SKM-1 (cell line): Measurements from ENCODE around the gene CYB5B.

Source experiments
- DNase-seq: peaks from one replicate; lab custom pipeline; 2025; ENCODE audit not compliant: unreplicated experiment; lab: John Stamatoyannopoulos, UW

The CYB5B gene

GRCh38 chr16:69443927-69444631, 19.7 kb downstream of the CYB5B start:
- DNase-seq, result no peak

GRCh38 chr16:69444873-69445517, 20.6 kb downstream of the CYB5B start:
- DNase-seq, result no peak

DNA sequence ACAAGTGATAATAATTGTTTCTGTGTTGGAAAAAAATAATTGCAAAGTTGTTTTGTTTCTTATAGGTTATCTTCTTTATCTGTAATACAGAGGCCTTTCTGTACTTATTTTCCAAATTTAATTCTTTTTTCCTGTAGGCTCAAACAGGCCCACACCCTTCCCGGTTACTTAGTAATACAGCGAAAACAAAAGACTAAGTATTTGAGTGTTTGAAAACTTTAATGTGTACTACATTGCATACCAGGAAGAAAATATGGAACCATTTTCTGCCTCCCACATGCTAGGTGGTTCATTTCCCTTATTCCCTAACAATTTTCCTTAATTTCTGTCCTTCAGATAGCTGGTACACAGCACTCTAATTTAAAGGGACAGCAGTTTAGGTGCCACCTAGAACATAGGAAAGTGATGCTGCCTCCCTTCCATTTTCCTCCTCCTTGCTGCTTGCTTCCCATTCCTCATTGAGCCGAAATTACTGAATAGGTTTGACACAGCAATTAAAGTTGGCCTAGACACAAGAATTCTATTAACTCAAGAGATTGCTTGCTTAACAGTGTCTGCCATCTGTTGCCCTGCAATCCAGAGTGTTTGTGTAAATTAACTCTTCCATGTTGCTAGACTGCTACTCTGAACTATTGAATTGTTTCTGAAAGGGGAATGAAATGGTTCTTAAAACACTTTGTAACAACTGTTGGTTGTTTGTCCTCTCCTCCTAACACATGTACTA, 24.2 kb downstream of the CYB5B start:
- no peak for DNase-seq

DNA sequence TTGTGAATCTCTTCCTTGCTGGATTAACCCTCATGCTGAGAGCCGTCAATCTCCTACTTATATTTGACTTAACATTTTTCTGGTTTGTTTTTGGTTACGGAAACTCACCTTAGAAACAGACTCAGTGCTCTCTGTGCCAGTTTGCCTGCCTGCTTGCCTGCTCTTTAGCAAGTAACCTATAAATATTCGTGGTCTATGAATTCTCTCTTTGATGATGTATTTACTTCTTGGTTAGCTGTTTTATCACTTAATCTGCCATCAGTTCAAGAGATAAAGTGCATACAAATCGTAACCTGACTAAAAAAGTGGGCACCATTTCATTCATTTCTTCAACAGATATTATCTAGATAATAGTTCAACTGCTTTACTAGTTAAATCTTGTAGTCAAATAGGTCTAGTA, 26.7 kb downstream of the CYB5B start:
- no peak for DNase-seq

DNA sequence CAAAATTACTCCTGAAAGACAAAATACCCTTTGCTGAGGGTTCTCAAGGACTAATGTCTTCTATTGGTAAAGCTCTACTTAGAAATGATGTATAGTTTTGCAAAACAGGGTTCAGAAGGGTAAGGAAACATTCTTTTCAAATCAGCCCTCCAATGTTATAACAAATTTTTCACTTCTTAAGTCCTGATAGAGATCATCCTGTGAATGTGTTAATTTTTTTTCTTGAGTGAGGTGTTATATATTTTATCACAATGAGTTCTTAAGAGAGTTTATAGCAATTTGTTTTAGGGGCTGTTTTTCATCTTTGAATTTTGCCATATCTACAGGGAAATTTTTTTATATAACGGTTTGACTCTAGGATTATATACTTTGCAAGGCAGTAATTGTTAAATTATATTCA, 29.5 kb downstream of the CYB5B start:
- DNase-seq, result no peak

GRCh38 chr16:69463876-69464275, 39.5 kb downstream of the CYB5B start:
- DNase-seq, result no peak

DNA sequence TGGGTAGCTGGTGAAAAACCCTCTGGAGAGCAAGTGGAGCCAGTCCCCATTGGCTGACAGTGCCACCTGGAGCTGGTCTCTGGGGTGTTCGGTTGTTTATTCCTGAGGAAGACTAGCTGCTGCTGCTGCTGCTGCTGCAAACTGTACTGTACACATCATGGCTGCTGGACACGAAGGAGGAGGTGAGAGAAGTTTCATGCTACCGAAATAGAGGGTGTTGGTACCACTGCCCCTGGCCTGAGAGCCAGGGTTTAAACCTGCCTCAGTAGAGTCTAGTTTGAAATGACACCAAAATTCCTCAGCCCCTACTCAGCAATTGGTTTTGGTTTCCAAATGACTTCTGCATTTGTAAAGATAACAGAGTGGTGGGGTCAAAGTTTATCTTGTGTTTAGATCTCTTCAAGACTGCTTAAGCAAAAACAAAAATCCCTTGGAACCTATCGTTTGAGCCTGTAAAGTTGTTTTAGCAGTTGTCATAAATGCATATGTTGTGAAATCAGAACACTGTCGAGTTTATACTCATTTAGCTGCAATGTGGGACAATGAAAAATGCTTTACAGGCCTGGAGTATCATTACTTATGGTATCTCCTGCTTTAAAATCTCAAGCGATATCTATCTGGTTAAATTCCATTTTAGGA, 40.8 kb downstream of the CYB5B start:
- DNase-seq, result no peak

GRCh38 chr16:69465881-69466280, 41.5 kb downstream of the CYB5B start:
- no peak for DNase-seq

GRCh38 chr16:69466547-69466946, 42.1 kb downstream of the CYB5B start:
- DNase-seq, result no peak

GRCh38 chr16:69467080-69467479, 42.7 kb downstream of the CYB5B start:
- DNase-seq, result no peak

DNA sequence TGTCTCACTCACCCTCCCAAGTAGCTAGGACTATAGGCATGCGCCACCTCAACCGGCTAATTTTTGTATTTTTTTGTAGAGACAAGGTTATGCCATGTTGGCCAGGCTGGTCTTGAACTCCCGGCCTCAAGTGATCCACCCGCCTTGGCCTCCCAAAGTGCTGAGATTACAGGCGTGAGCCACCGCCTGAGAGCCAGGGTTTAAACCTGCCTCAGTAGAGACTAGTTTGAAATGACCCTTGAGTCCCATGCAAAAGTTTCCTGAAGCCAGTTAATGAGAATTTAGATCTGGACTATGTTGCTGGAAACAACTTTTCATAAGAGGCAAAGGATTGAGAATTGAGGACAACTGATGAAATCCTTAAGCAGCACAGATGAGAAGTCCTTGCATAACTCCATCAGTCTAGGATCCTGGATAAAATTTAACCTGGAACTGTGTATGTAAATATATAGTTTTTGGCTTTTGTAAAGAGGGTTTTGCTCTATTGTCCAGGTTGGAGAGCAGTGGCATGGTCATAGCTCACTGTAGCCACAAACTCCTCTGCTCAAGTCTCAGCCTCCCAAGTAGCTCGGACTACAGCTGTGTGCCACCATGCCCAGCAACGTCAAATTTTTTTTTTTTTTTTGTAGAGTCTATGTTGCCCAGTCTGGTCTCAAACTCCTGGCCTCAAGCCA, 43.2 kb downstream of the CYB5B start:
- no peak for DNase-seq

GRCh38 chr16:69469807-69470561, 45.6 kb downstream of the CYB5B start:
- no peak for DNase-seq

DNA sequence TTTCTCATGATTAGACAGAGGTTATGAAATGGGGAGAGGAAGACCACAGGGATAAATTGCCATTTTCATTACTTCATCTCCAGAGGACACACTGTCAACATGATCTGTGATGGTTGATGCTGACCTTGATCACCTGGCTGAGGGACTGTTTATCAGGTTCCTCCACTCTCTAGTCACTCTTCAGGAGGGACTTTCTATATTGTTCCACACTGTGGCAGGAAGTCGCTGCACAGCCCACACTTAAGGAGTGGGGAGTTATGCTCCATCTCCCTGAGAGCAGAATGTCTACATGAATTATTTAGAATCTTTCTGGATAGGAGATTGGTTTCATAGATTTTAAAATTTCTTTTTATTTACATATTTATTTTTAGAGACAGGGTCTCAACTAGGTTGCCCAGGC, 46.7 kb downstream of the CYB5B start:
- DNase-seq, result no peak

GRCh38 chr16:69474408-69474807, 50.0 kb downstream of the CYB5B start:
- no peak for DNase-seq

- DNase-seq, result no peak
Observed at GRCh38 chr16:69476920-69477443, 52.6 kb downstream of the CYB5B start.

- no peak for DNase-seq
Observed at GRCh38 chr16:69477546-69477945, 53.1 kb downstream of the CYB5B start.

DNA sequence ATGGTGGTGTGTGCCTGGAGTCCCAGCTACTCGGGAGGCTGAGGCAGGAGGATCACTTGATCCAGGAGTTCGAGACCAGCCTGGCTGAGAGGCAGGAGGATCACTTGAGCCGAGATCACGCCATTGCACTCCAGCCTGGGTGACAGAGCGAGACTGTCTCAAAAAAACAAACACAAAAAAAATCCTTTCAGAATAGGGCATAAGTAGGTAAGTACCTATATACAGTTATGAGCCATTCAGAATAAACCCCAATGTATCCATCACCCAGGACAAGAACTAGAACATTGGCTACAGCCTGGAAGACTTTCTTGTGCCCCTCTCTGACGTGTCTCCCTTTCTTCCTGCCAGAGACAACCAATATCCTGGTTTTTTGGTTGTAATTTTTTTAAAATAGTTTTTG, 54.3 kb downstream of the CYB5B start:
- no peak for DNase-seq

DNA sequence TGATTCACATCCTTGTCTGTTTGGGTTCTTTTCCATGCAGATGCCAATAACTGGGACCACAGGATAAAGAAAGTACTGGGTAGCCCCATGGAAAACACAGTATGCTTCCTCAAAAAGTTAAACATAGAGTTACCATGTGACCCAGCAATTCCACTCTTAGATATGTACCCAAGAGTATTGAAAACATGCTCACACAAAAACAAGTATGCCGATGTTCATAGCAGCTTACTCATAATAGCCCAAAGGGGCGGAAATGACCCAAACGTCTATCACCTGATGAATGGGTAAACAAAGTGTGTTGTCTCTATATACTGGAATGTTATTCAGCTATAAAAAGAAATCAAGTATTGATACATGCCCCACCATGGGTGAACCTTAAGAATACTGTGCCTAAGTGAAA, 55.4 kb downstream of the CYB5B start:
- no peak for DNase-seq

GRCh38 chr16:69481901-69482341, 57.5 kb downstream of the CYB5B start:
- no peak for DNase-seq

DNA sequence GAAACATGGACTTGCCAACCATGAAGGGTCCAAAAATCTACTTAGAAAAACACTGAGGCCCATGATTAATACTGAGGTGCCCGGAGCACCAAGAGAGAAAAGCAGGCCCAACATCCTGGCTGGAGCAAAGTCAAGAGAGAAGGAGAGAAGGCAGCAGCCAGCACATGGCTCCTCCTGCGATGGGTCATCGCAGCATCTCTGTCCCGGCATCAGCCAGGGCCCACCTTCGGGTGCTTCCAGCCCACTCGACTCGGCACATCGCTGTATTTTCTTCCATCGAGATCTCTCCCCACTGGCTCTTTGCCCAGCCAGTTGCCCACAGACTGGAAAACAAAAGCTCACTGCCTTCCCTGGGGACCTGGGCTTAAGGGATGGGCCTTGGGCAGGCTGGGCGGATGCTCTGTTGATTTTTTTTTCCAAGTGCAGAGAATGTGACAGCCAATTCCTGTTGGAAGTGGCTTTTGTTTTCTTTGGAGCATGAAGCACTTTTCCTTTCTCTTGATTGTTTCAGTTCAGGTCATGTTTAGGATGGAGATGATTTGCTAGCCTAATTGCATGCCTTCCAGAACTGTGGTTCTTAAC, 58.1 kb downstream of the CYB5B start:
- DNase-seq, result no peak
